ENCODE data around the gene PHKA2.

The PHKA2 gene

GRCh38 chrX:18949944-18950301, 34.0 kb downstream of the PHKA2 start:
- TF ChIP-seq CTCF (IDR thresholded peaks at IDR 0.05; ENCODE audit: low read depth, low read length), result no peak
- no peak overlapping the region for H3K4me3 ChIP-seq (ENCODE audit: low read depth, low read length)
- DNase-seq (ENCODE audit: low read depth, low spot score), result no peak
- in situ Hi-C loops (cut with HindIII; ENCODE audit: low sequenced_read_pairs), result no loop called here

GRCh38 chrX:18949291-18949943, 34.5 kb downstream of the PHKA2 start:
- TF ChIP-seq CTCF (IDR thresholded peaks at IDR 0.05; ENCODE audit: low read depth, low read length), result no peak
- in situ Hi-C loops (cut with HindIII; ENCODE audit: low sequenced_read_pairs), result no loop called here

GRCh38 chrX:18946611-18947010, 37.3 kb downstream of the PHKA2 start:
- TF ChIP-seq CTCF (IDR thresholded peaks at IDR 0.05; ENCODE audit: low read depth, low read length), result no peak
- DNase-seq (ENCODE audit: low read depth, low spot score), result no peak
- H3K4me3 ChIP-seq (ENCODE audit: low read depth, low read length), result no peak overlapping the region
- in situ Hi-C loops (cut with HindIII; ENCODE audit: low sequenced_read_pairs), result no loop called here

More at GRCh38 chrX:18949291-18949943, 34.5 kb downstream of the PHKA2 start:
- no peak for DNase-seq (ENCODE audit: low read depth, low spot score)
- H3K4me3 ChIP-seq (ENCODE audit: low read depth, low read length), result no peak overlapping the region

GRCh38 chrX:18946157-18946556, 37.8 kb downstream of the PHKA2 start:
- no peak overlapping the region for H3K4me3 ChIP-seq (ENCODE audit: low read depth, low read length)
- TF ChIP-seq CTCF (IDR thresholded peaks at IDR 0.05; ENCODE audit: low read depth, low read length), result no peak
- in situ Hi-C loops (cut with HindIII; ENCODE audit: low sequenced_read_pairs), result no loop called here
- DNase-seq (ENCODE audit: low read depth, low spot score), result no peak

GRCh38 chrX:18945483-18945882, 38.4 kb downstream of the PHKA2 start:
- DNase-seq (ENCODE audit: low read depth, low spot score), result no peak
- in situ Hi-C loops (cut with HindIII; ENCODE audit: low sequenced_read_pairs), result no loop called here
- TF ChIP-seq CTCF (IDR thresholded peaks at IDR 0.05; ENCODE audit: low read depth, low read length), result no peak
- H3K4me3 ChIP-seq (ENCODE audit: low read depth, low read length), result no peak overlapping the region

GRCh38 chrX:18944482-18944881, 39.4 kb downstream of the PHKA2 start:
- in situ Hi-C loops (cut with HindIII; ENCODE audit: low sequenced_read_pairs), result no loop called here
- no peak for DNase-seq (ENCODE audit: low read depth, low spot score)
- H3K4me3 ChIP-seq (ENCODE audit: low read depth, low read length), result no peak overlapping the region
- TF ChIP-seq CTCF (IDR thresholded peaks at IDR 0.05; ENCODE audit: low read depth, low read length), result no peak
